ENCODE data around the gene BCAP29. TPM values are rescaled to one million over a fixed set of nuclear protein-coding genes. Genes with fewer than 3 reads are reported as not detected.

The BCAP29 gene
- polyA plus RNA-seq, 1 of the 3 experiments (the other 2 are of a cell fraction): 29.2 TPM

GRCh38 chr7:107605218-107605815 is 25.3 kb downstream of the BCAP29 start:
- Histone ChIP-seq H3F3A (replicated peaks; ENCODE audit: insufficient read depth) (peaks cover 3% of the 10 kb centered on the region), H3K36me3 (replicated peaks in 1 of 2; ENCODE audit: control insufficient read depth in 1 of 2, insufficient read depth in 2 of 2, low read length in 1 of 2) (peaks cover 41 to 86% of the 10 kb centered on the region in 2 experiments), H2AFZ (ENCODE audit: low read depth) (no peak overlapping the region), H3K9me2 (no peaks in the 10 kb centered on the region), H3K79me2 (ENCODE audit: insufficient read depth) (no peaks in the 10 kb centered on the region), H3K27ac (ENCODE audit: low read depth in 2 of 2, low read length in 1 of 2) (no peak overlapping the region), H3K27me3 (ENCODE audit: insufficient read depth) (no peaks in the 10 kb centered on the region), H4K20me1 (ENCODE audit: insufficient read depth) (no peaks in the 10 kb centered on the region), H3K4me3 (ENCODE audit: low read depth in 2 of 2, low read length in 1 of 2) (no peak overlapping the region), H3K4me1 (ENCODE audit: control insufficient read depth in 1 of 2, insufficient read depth in 2 of 2, low read depth in 1 of 2, low read length in 1 of 2) (peaks cover 3 to 20% of the 10 kb centered on the region in 2 experiments; a peak in 2 of 4 replicates), H3K9ac (no peak overlapping the region), H3K4me2 (no peak overlapping the region), H3K9me3 (no peaks in the 10 kb centered on the region)
- ChIA-PET POLR2A (no interaction called here), CTCF (interaction anchor here (0.8 to 1.0 kb wide), 3 partner anchors 13 to 138 kb away, joined by 3 to 5 read pairs (median 5); no protein-coding TSS in a partner anchor)
- 98% methylated on average over 3 of the region's 3 CpGs for WGBS (ENCODE audit: low lambda C conversion rate)
- no peak for DNase-seq
- no peak for TF ChIP-seq NFIC (IDR thresholded peaks at IDR 0.05; ENCODE audit: borderline replicate concordance)
- TF ChIP-seq EP300 (IDR thresholded peaks at IDR 0.05; ENCODE audit: borderline replicate concordance in 1 of 2, low read depth in 1 of 2, low read length in 1 of 2): no peak
- no peak for TF ChIP-seq SIN3A (IDR thresholded peaks at IDR 0.05; ENCODE audit: borderline replicate concordance, low read depth, low read length)
- no peak for TF ChIP-seq FOXJ3 (CRISPR knock-in tag; IDR thresholded peaks at IDR 0.05)
- no peak for TF ChIP-seq EZH2phosphoT487 (IDR thresholded peaks at IDR 0.05; ENCODE audit: borderline replicate concordance, low read depth)
- TF ChIP-seq MXI1 (IDR thresholded peaks at IDR 0.05; ENCODE audit: low read depth, low read length): no peak
- TF ChIP-seq, protein P1, sequence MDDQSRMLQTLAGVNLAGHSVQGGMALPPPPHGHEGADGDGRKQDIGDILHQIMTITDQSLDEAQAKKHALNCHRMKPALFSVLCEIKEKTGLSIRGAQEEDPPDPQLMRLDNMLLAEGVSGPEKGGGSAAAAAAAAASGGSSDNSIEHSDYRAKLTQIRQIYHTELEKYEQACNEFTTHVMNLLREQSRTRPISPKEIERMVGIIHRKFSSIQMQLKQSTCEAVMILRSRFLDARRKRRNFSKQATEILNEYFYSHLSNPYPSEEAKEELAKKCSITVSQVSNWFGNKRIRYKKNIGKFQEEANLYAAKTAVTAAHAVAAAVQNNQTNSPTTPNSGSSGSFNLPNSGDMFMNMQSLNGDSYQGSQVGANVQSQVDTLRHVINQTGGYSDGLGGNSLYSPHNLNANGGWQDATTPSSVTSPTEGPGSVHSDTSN (IDR thresholded peaks at IDR 0.05): no peak
- no peak for TF ChIP-seq ZBTB33 (IDR thresholded peaks at IDR 0.05; ENCODE audit: borderline replicate concordance, low read depth)
- TF ChIP-seq SMC3 (IDR thresholded peaks at IDR 0.05; ENCODE audit: low read depth, low read length): no peak
- TF ChIP-seq RCOR1 (IDR thresholded peaks at IDR 0.05; ENCODE audit: low read length): no peak

GRCh38 chr7:107606303-107606702 is 26.3 kb downstream of the BCAP29 start:
- ChIA-PET POLR2A (no interaction called here), CTCF (interaction anchor here (1.0 kb wide), 3 partner anchors 14 to 118 kb away, joined by 3 to 5 read pairs (median 3); no protein-coding TSS in a partner anchor)
- no peak overlapping the region for H2AFZ ChIP-seq (ENCODE audit: low read depth)
- no peak for DNase-seq
- no peaks in the 10 kb centered on the region for H3K27me3 ChIP-seq (ENCODE audit: insufficient read depth)
- H3K27ac ChIP-seq (ENCODE audit: low read depth in 2 of 2, low read length in 1 of 2): no peak overlapping the region
- peaks cover 31 to 86% of the 10 kb centered on the region in 2 experiments for H3K36me3 ChIP-seq (replicated peaks in 1 of 2; ENCODE audit: control insufficient read depth in 1 of 2, insufficient read depth in 2 of 2, low read length in 1 of 2)
- no peak overlapping the region for H3K4me2 ChIP-seq
- no peaks in the 10 kb centered on the region for H3K9me2 ChIP-seq
- no peaks in the 10 kb centered on the region for H3K9me3 ChIP-seq
- peaks cover 1% of the 10 kb centered on the region for H3F3A ChIP-seq (replicated peaks; ENCODE audit: insufficient read depth)
- no peaks in the 10 kb centered on the region for H4K20me1 ChIP-seq (ENCODE audit: insufficient read depth)
- no peak overlapping the region for H3K4me3 ChIP-seq (ENCODE audit: low read depth in 2 of 2, low read length in 1 of 2)
- peaks cover 4 to 26% of the 10 kb centered on the region in 2 experiments; a peak in 2 of 4 replicates for H3K4me1 ChIP-seq (ENCODE audit: control insufficient read depth in 1 of 2, insufficient read depth in 2 of 2, low read depth in 1 of 2, low read length in 1 of 2)
- H3K79me2 ChIP-seq (ENCODE audit: insufficient read depth): 0 out of 2 replicates have a peak, but pooled peaks cover 2% of the 10 kb centered on the region
- TF ChIP-seq RFX5 (IDR thresholded peaks at IDR 0.05; ENCODE audit: low read length) (no peak), FOSL2 (IDR thresholded peaks at IDR 0.05; ENCODE audit: borderline replicate concordance, low read depth) (no peak), NFIC (IDR thresholded peaks at IDR 0.05; ENCODE audit: borderline replicate concordance) (no peak), POLR2AphosphoS5 (IDR thresholded peaks at IDR 0.05; ENCODE audit: low read depth, low read length) (no peak), RAD21 (IDR thresholded peaks at IDR 0.05; ENCODE audit: low read length) (no peak), RCOR1 (IDR thresholded peaks at IDR 0.05; ENCODE audit: low read length) (no peak), SMC3 (IDR thresholded peaks at IDR 0.05; ENCODE audit: low read depth, low read length) (no peak), EZH2phosphoT487 (IDR thresholded peaks at IDR 0.05; ENCODE audit: borderline replicate concordance, low read depth) (no peak), GABPA (IDR thresholded peaks at IDR 0.05; ENCODE audit: low read depth) (no peak), ELF1 (IDR thresholded peaks at IDR 0.05) (no peak), USF2 (IDR thresholded peaks at IDR 0.05; ENCODE audit: borderline replicate concordance, low read depth, low read length) (no peak), YY1 (IDR thresholded peaks at IDR 0.05; ENCODE audit: low read depth) (no peak), IRF3 (IDR thresholded peaks at IDR 0.05; ENCODE audit: low read depth, low read length) (no peak), MXI1 (IDR thresholded peaks at IDR 0.05; ENCODE audit: low read depth, low read length) (no peak)
- TF ChIP-seq, protein P1 (IDR thresholded peaks at IDR 0.05): no peak
- whole genome bisulfite sequencing (ENCODE audit: low lambda C conversion rate): 100% methylated on average over 1 of the region's 1 CpG
- no peak overlapping the region for H3K9ac ChIP-seq
